Activated T-cell treated with anti-CD3 and anti-CD28 coated beads for 1 hour (primary cell): ENCODE measurements around the gene KCNQ4.

Experiments
- DNase-seq: peaks from one replicate; pipeline ENCODE4 v3.0.0-alpha.2; 2020; ENCODE audit warnings: low read depth

Gene KCNQ4

GRCh38 chr1:40795811-40796586 is 12.4 kb downstream of the KCNQ4 start:
- DNase-seq = no peak

- DNase-seq = no peak
Measured at GRCh38 chr1:40796939-40797667, 13.5 kb downstream of the KCNQ4 start.

- no peak for DNase-seq
Measured at GRCh38 chr1:40797668-40798010, 14.1 kb downstream of the KCNQ4 start.

- DNase-seq = no peak
Measured at GRCh38 chr1:40798366-40799281, 15.0 kb downstream of the KCNQ4 start.

GRCh38 chr1:40799351-40799867 is 15.8 kb downstream of the KCNQ4 start:
- no peak for DNase-seq

GRCh38 chr1:40801742-40802077 is 18.1 kb downstream of the KCNQ4 start:
- DNase-seq = no peak

GRCh38 chr1:40802078-40802741 is 18.6 kb downstream of the KCNQ4 start:
- DNase-seq = peak; percentile 82

- DNase-seq = no peak
Measured at GRCh38 chr1:40802742-40803113, 19.1 kb downstream of the KCNQ4 start.

GRCh38 chr1:40803447-40803846 is 19.9 kb downstream of the KCNQ4 start:
- DNase-seq = no peak

GRCh38 chr1:40803902-40804301 is 20.3 kb downstream of the KCNQ4 start:
- DNase-seq = no peak

GRCh38 chr1:40806240-40806639 is 22.7 kb downstream of the KCNQ4 start:
- DNase-seq = no peak

- DNase-seq = no peak
Measured at GRCh38 chr1:40806731-40807695, 23.4 kb downstream of the KCNQ4 start.

GRCh38 chr1:40808002-40808401 is 24.4 kb downstream of the KCNQ4 start:
- DNase-seq = no peak

GRCh38 chr1:40808444-40808843 is 24.9 kb downstream of the KCNQ4 start:
- DNase-seq = no peak

- DNase-seq = no peak
Measured at GRCh38 chr1:40808909-40809308, 25.3 kb downstream of the KCNQ4 start.

GRCh38 chr1:40810927-40811326 is 27.3 kb downstream of the KCNQ4 start:
- no peak for DNase-seq

GRCh38 chr1:40815420-40815819 is 31.8 kb downstream of the KCNQ4 start:
- no peak for DNase-seq

- DNase-seq = no peak
Measured at GRCh38 chr1:40817791-40818263, 34.2 kb downstream of the KCNQ4 start.

- DNase-seq = peak; percentile 83
Measured at GRCh38 chr1:40818264-40818961, 34.8 kb downstream of the KCNQ4 start.

- no peak for DNase-seq
Measured at GRCh38 chr1:40819101-40819500, 35.5 kb downstream of the KCNQ4 start.
